H1 (cell line): Measurements from ENCODE around the gene USE1. TPM values are rescaled to one million over a fixed set of nuclear protein-coding genes. Genes with fewer than 3 reads are reported as not detected.
A peak's percentile ranks its signal among the peaks of the same experiment; 100 is the strongest.

Source experiments
- CTCF ChIA-PET: fragments of 300-600 bp; sonication (Branson Sonifier 250); formaldehyde crosslinking; loops from one replicate; lab custom pipeline; 2021; ENCODE audit not compliant: partially characterized antibody; lab: Charles Lee
- POLR2A ChIA-PET: fragments of 300-600 bp; sonication (Branson Sonifier 250); formaldehyde crosslinking; loops from one replicate; lab custom pipeline; 2021; ENCODE audit warnings: inconsistent platforms; ENCODE audit not compliant: partially characterized antibody; lab: Charles Lee
- DNase-seq, 2 experiments: peaks; one replicate each; pipeline versions ENCODE4 v3.0.0 to v3.0.0-alpha.2; 2010 to 2022; ENCODE audit warnings: low spot score in 2 of 2, low read depth in 1 of 2, mixed read lengths in 1 of 2
- FAIRE-seq: peaks from 2 replicates; lab custom pipeline; 2011; peaks lifted over from hg19 to GRCh38; lab: Jason Lieb, UNC
- H2AFZ ChIP-seq: 2 replicates; pipeline ENCODE4 v1.8.1; 2012; ENCODE audit warnings: low read length, inconsistent platforms
- H2AK5ac ChIP-seq: 2 replicates; pipeline ENCODE4 v1.6.1; 2013; ENCODE audit warnings: low read depth, low read length
- H2BK120ac ChIP-seq: replicated peaks from 2 replicates; pipeline ENCODE3; 2013; ENCODE audit warnings: low read depth, low read length, inconsistent platforms
- H2BK12ac ChIP-seq: 2 replicates; pipeline ENCODE4 v1.6.1; 2013; ENCODE audit warnings: low read depth, low read length
- H2BK15ac ChIP-seq: 2 replicates; pipeline ENCODE4 v1.6.1; 2013; ENCODE audit warnings: low read length
- H2BK20ac ChIP-seq: 2 replicates; pipeline ENCODE4 v1.6.1; 2013; ENCODE audit warnings: low read length
- H2BK5ac ChIP-seq: 2 replicates; pipeline ENCODE4 v1.6.1; 2013; ENCODE audit warnings: low read depth, low read length
- H3K14ac ChIP-seq: 2 replicates; pipeline ENCODE4 v1.6.1; 2013; ENCODE audit warnings: inconsistent platforms; ENCODE audit not compliant: insufficient read length
- H3K18ac ChIP-seq: 2 replicates; pipeline ENCODE4 v1.6.1; 2013; ENCODE audit warnings: low read length; ENCODE audit errors: extremely low read depth
- H3K23ac ChIP-seq: 2 replicates; pipeline ENCODE4 v1.6.1; 2013; ENCODE audit warnings: inconsistent platforms; ENCODE audit not compliant: insufficient read length
- H3K23me2 ChIP-seq: 2 replicates; pipeline ENCODE4 v1.6.1; 2013; ENCODE audit warnings: low read depth, low read length
- H3K27ac ChIP-seq: 2 replicates; pipeline ENCODE4 v1.6.1; 2011; ENCODE audit warnings: low read depth, low read length, inconsistent platforms
- H3K27me3 ChIP-seq, 4 experiments: replicated peaks in 1 of 4; 1 replicate in 1 of 4; 2 replicates in 3 of 4; pipeline versions ENCODE4 v1.6.1 to v1.8.1; 2011 to 2013; ENCODE audit warnings: low read length in 3 of 4, mild to moderate bottlenecking in 3 of 4, inconsistent platforms in 2 of 4, mixed read lengths in 2 of 4, moderate library complexity in 1 of 4; ENCODE audit not compliant: control insufficient read depth in 3 of 4, insufficient read depth in 3 of 4; ENCODE audit errors: extremely low read depth in 1 of 4
- H3K36me3 ChIP-seq, 4 experiments: 2 replicates each; pipeline versions ENCODE4 v1.6.1 to v1.8.1; 2011 to 2013; ENCODE audit warnings: mild to moderate bottlenecking in 4 of 4, low read length in 3 of 4, moderate library complexity in 2 of 4, control low read depth in 1 of 4, inconsistent platforms in 1 of 4; ENCODE audit not compliant: insufficient read depth in 4 of 4, control insufficient read depth in 2 of 4
- H3K4ac ChIP-seq: replicated peaks from 2 replicates; pipeline ENCODE3; 2013; ENCODE audit warnings: low read length, low read depth, mixed read lengths, inconsistent platforms; ENCODE audit not compliant: insufficient read length
- H3K4me1 ChIP-seq, 4 experiments: replicated peaks in 1 of 4; 1 replicate in 1 of 4; 2 replicates in 3 of 4; pipeline versions ENCODE4 v1.6.1 to v1.8.1; 2011 to 2013; ENCODE audit warnings: low read length in 3 of 4, inconsistent platforms in 2 of 4, mixed read lengths in 1 of 4; ENCODE audit not compliant: insufficient read depth in 4 of 4, control insufficient read depth in 3 of 4
- H3K4me2 ChIP-seq, 2 experiments: 2 replicates each; pipeline versions ENCODE4 v1.6.1 to v1.8.1; 2011 to 2013; ENCODE audit warnings: low read depth in 2 of 2, low read length in 2 of 2, control low read depth in 1 of 2, inconsistent platforms in 1 of 2, mild to moderate bottlenecking in 1 of 2; ENCODE audit not compliant: insufficient read depth in 1 of 2
- H3K4me3 ChIP-seq, 4 experiments: fragments of 200-600, 300-600 bp in 1 of 4; sonication (generic), shearing (Covaris generic), sonication (Bioruptor Twin) in 1 of 4; 2 replicates each; pipeline versions ENCODE4 v1.5.1 to v1.8.1; 2011 to 2016; ENCODE audit warnings: low read length in 4 of 4, low read depth in 3 of 4, control low read depth in 2 of 4, inconsistent platforms in 2 of 4, mild to moderate bottlenecking in 2 of 4, mixed read lengths in 1 of 4, moderate library complexity in 1 of 4; ENCODE audit not compliant: insufficient read depth in 2 of 4; ENCODE audit errors: extremely low read depth in 1 of 4
- H3K56ac ChIP-seq: replicated peaks from 2 replicates; pipeline ENCODE3; 2013; ENCODE audit warnings: low read depth, mild to moderate bottlenecking, mixed read lengths, low read length, inconsistent platforms; ENCODE audit not compliant: insufficient read length
- H3K79me1 ChIP-seq: 2 replicates; pipeline ENCODE4 v1.6.1; 2013; ENCODE audit warnings: low read depth, low read length, control low read depth
- H3K79me2 ChIP-seq, 2 experiments: 2 replicates each; pipeline versions ENCODE4 v1.6.1 to v1.8.1; 2012 to 2013; ENCODE audit warnings: low read length in 2 of 2, mild to moderate bottlenecking in 2 of 2, inconsistent platforms in 1 of 2; ENCODE audit not compliant: insufficient read depth in 2 of 2, control insufficient read depth in 1 of 2
- H3K9ac ChIP-seq, 4 experiments: replicated peaks in 1 of 4; 1 replicate in 1 of 4; 2 replicates in 3 of 4; pipeline versions ENCODE4 v1.6.1 to v1.8.1; 2011 to 2013; ENCODE audit warnings: low read depth in 3 of 4, low read length in 3 of 4, control low read depth in 2 of 4, mild to moderate bottlenecking in 2 of 4, moderate library complexity in 2 of 4, inconsistent platforms in 1 of 4; ENCODE audit errors: extremely low read depth in 1 of 4
- H3K9me3 ChIP-seq, 2 experiments: 2 replicates each; pipeline versions ENCODE4 v1.6.1 to v1.8.1; 2012 to 2013; ENCODE audit warnings: mild to moderate bottlenecking in 2 of 2, moderate library complexity in 2 of 2, control low read depth in 1 of 2, inconsistent platforms in 1 of 2, low read depth in 1 of 2, low read length in 1 of 2, mixed read lengths in 1 of 2; ENCODE audit not compliant: insufficient read depth in 2 of 2
- H4K20me1 ChIP-seq, 2 experiments: replicated peaks in 1 of 2; 2 replicates each; pipeline versions ENCODE3 to v1.8.1; 2011 to 2013; ENCODE audit warnings: inconsistent platforms in 2 of 2, low read length in 2 of 2, mild to moderate bottlenecking in 1 of 2; ENCODE audit not compliant: insufficient read depth in 2 of 2, control insufficient read depth in 1 of 2
- H4K5ac ChIP-seq: 2 replicates; pipeline ENCODE4 v1.6.1; 2013; ENCODE audit warnings: low read length, low read depth, mixed read lengths, inconsistent platforms; ENCODE audit not compliant: insufficient read length
- H4K8ac ChIP-seq: 2 replicates; pipeline ENCODE4 v1.8.0; 2013; ENCODE audit warnings: mild to moderate bottlenecking, moderate library complexity, low read length, inconsistent platforms; ENCODE audit not compliant: insufficient read depth; ENCODE audit errors: extremely low read depth
- H4K91ac ChIP-seq: replicated peaks from 2 replicates; pipeline ENCODE3; 2013; ENCODE audit warnings: low read length, mixed read lengths, inconsistent platforms; ENCODE audit not compliant: insufficient read length
- BACH1 ChIP-seq: IDR thresholded peaks from 2 replicates; pipeline ENCODE4 v1.6.1; 2012; ENCODE audit warnings: low read length, improper control_type of control experiment
- BCL11A ChIP-seq, 2 experiments: IDR thresholded peaks; one replicate each; pipeline ENCODE4 v1.6.1; 2011; ENCODE audit warnings: low read depth in 2 of 2, low read length in 2 of 2, mild to moderate bottlenecking in 2 of 2
- EGR1 ChIP-seq: IDR thresholded peaks from 2 replicates; pipeline ENCODE4 v1.6.1; 2011; ENCODE audit warnings: low read depth, low read length, borderline replicate concordance
- EZH2 ChIP-seq: fragments of 200-600 bp; sonication (generic); IDR thresholded peaks from 2 replicates; pipeline ENCODE4 v1.7.1; 2012; ENCODE audit warnings: low read depth, mild to moderate bottlenecking, moderate library complexity, low read length, inconsistent platforms; ENCODE audit not compliant: severe bottlenecking
- NRF1 ChIP-seq: IDR thresholded peaks from 2 replicates; pipeline ENCODE4 v1.6.1; 2011; ENCODE audit warnings: mild to moderate bottlenecking, low read depth, low read length, improper control_type of control experiment
- SIN3A ChIP-seq, 2 experiments: IDR thresholded peaks in 1 of 2; conservative IDR thresholded peaks in 1 of 2; 2 replicates each; pipeline ENCODE4 v1.6.1; 2011 to 2012; ENCODE audit warnings: low read length in 2 of 2, improper control_type of control experiment in 1 of 2, low read depth in 1 of 2, mild to moderate bottlenecking in 1 of 2
- SIX5 ChIP-seq: IDR thresholded peaks from 2 replicates; pipeline ENCODE4 v1.6.1; 2011; ENCODE audit warnings: mild to moderate bottlenecking, low read depth, low read length
- TAF7 ChIP-seq: optimal IDR thresholded peaks from 2 replicates; pipeline ENCODE3; 2011; ENCODE audit warnings: low read depth, mild to moderate bottlenecking, inconsistent platforms, low read length, moderate library complexity, borderline replicate concordance
- WGBS, 2 experiments: shearing (Covaris generic) in 1 of 2; methylation state at CpG; one replicate each; pipeline versions ENCODE4 v1.1.6 to v1.1.7; 2013 to 2015; ENCODE audit warnings: low lambda C conversion rate in 2 of 2, mixed read lengths in 2 of 2, inconsistent platforms in 1 of 2, low coverage in 1 of 2, missing lambda C conversion rate in 1 of 2; ENCODE audit not compliant: insufficient replicate concordance in 2 of 2, insufficient coverage in 1 of 2, insufficient read length in 1 of 2; ENCODE audit errors: extremely low coverage in 1 of 2, missing lambda C conversion rate in 1 of 2; 5-methylcytosine and 5-hydroxymethylcytosine counted together
- polyA plus RNA-seq, 7 experiments: library from polyadenylated mRNA; depleted of rRNA in 3 of 7; stranded (reverse) in 5 of 7; unstranded in 2 of 7; fragments of >200 nt in 5 of 7; fragments of 200-250 nt in 2 of 7; gene quantifications; 1 replicate in 5 of 7; 2 replicates in 1 of 7; 4 replicates in 1 of 7; pipeline versions ENCODE4 v1.2.1 to v1.2.3, GENCODE V29; 2011 to 2013; ENCODE audit warnings: missing spikeins in 2 of 7, mixed read lengths in 2 of 7
- total RNA-seq: library from RNA; stranded (reverse); fragmentation: NEBNext Ultra II Directional; extraction: Animal tissue kit (Norgen Biotek cat#: 25700); gene quantifications from 2 replicates; pipeline ENCODE4 v1.2.1, GENCODE V29; 2021

The USE1 gene
- total and polyA plus RNA-seq, 2 of the 8 experiments (the other 6 are each of a cell fraction or from before 2014, with no cell fraction given): 8.7 to 13.9 TPM

GRCh38 chr19:17243211-17243829 is 28.2 kb downstream of the USE1 start:
- Histone ChIP-seq H3K79me1 (peaks cover 12% of the 10 kb centered on the region), H3K36me3 (peaks cover 0 to 9% (median 2%) of the 10 kb centered on the region in 4 experiments; a peak in 4 of 8 replicates), H3K27ac (no peak overlapping the region), H4K91ac (peak overlapping the region; percentile 44), H2BK120ac (no peak overlapping the region), H3K79me2 (peaks cover 26 to 52% of the 10 kb centered on the region in 2 experiments; a peak in 3 of 4 replicates), H3K23me2 (peaks cover 2% of the 10 kb centered on the region; the same call in 1 of the 2 replicates), H2BK12ac (no peak overlapping the region), H4K20me1 (peaks cover 13 to 15% of the 10 kb centered on the region in 2 experiments), H3K27me3 (no peaks in the 10 kb centered on the region), H2BK20ac (no peak overlapping the region), H3K4me3 (peak overlapping the region; percentile 68 to 83 (median 78)), H3K14ac (no peak overlapping the region), H2BK15ac (0 out of 2 replicates have a peak overlapping the region, but pooled peaks have one; percentile 18), H4K8ac (peak overlapping the region; percentile 80), H3K4me2 (peak overlapping the region; percentile 74 to 83), H3K9me3 (no peaks in the 10 kb centered on the region), H3K9ac (peak overlapping the region in 2 of 4 experiments; percentile 56 to 62; a peak in 2 of 7 replicates), H3K18ac (peak overlapping the region; percentile 89; the same call in 1 of the 2 replicates), H4K5ac (no peak overlapping the region), H2AFZ (no peak overlapping the region), H3K4ac (peak overlapping the region; percentile 74), H2BK5ac (peak overlapping the region; percentile 87; the same call in 1 of the 2 replicates)
- POLR2A ChIA-PET: interaction anchor here (0.8 to 6.4 kb wide), 13 partner anchors 9 to 49 kb away, joined by 3 to 118 read pairs (median 5); partner anchors contain the start of genes ANKLE1, BABAM1, OCEL1 and USE1
- TF ChIP-seq EGR1 (no peak), BACH1 (no peak), BCL11A (IDR thresholded peaks at IDR 0.05; ENCODE audit: low read depth in 2 of 2, low read length in 2 of 2) (no peak), EZH2 (no peak), TAF7 (no peak), SIX5 (no peak), SIN3A (conservative IDR thresholded peaks at IDR 0.05 in 1 of 2, IDR thresholded peaks at IDR 0.05 in 1 of 2; ENCODE audit: low read depth in 1 of 2, low read length in 2 of 2) (no peak), NRF1 (no peak)
- TF ChIP-seq, all 59 proteins: peak for 0
- H2AK5ac ChIP-seq: peak overlapping the region; percentile 24; the same call in 1 of the 2 replicates
- no peak overlapping the region for H3K56ac ChIP-seq
- FAIRE-seq (no peak), DNase-seq (no peak)
- H3K23ac ChIP-seq: no peak overlapping the region
- peaks cover 3 to 30% (median 21%) of the 10 kb centered on the region in 4 experiments for H3K4me1 ChIP-seq
- 53% methylated on average over 8 of the region's 8 CpGs; no CpG with 5 or more reads in 1 of the 2 experiments for WGBS, 2 experiments
- CTCF ChIA-PET: interaction anchor here (0.7 to 1.9 kb wide), 9 partner anchors 9 to 218 kb away, joined by 3 to 7 read pairs (median 3); partner anchors contain the start of genes ABHD8, BABAM1 and USE1
